Liver (tissue), 9 donors: ENCODE results near the gene TMEM119. TPM values are rescaled to one million over a fixed set of nuclear protein-coding genes. Genes with fewer than 3 reads are reported as not detected.

Source experiments
- DNase-seq: peaks from one replicate; pipeline ENCODE4 v3.0.0-alpha.2; 2017; ENCODE audit warnings: low spot score
- H3K27ac ChIP-seq, 2 donors: one replicate each; pipeline ENCODE4 v1.7.0; 2013; ENCODE audit warnings: inconsistent platforms in 2 of 2, low read length in 2 of 2, control low read depth in 1 of 2, low read depth in 1 of 2, mild to moderate bottlenecking in 1 of 2
- H3K27me3 ChIP-seq, 4 donors: one replicate each; pipeline versions ENCODE4 v1.6.1 to v1.7.0; 2013; ENCODE audit warnings: low read length in 3 of 4, inconsistent platforms in 1 of 4, mild to moderate bottlenecking in 1 of 4, moderate library complexity in 1 of 4; ENCODE audit not compliant: control insufficient read depth in 4 of 4, insufficient read depth in 4 of 4
- H3K36me3 ChIP-seq, 4 donors: one replicate each; pipeline versions ENCODE4 v1.6.1 to v1.7.0; 2013; ENCODE audit warnings: low read length in 3 of 4, mild to moderate bottlenecking in 3 of 4, low read depth in 1 of 4, moderate library complexity in 1 of 4; ENCODE audit not compliant: control insufficient read depth in 4 of 4, insufficient read depth in 3 of 4
- H3K4me1 ChIP-seq, 4 donors: one replicate each; pipeline versions ENCODE4 v1.6.1 to v1.7.0; 2013; ENCODE audit warnings: low read length in 3 of 4, mild to moderate bottlenecking in 3 of 4, moderate library complexity in 1 of 4; ENCODE audit not compliant: control insufficient read depth in 4 of 4, insufficient read depth in 4 of 4
- H3K4me3 ChIP-seq, 3 donors: one replicate each; pipeline versions ENCODE4 v1.6.1 to v1.7.0; 2013; ENCODE audit warnings: low read length in 3 of 3, control low read depth in 1 of 3, low read depth in 1 of 3, mild to moderate bottlenecking in 1 of 3
- H3K9ac ChIP-seq, 2 donors: one replicate each; pipeline ENCODE4 v1.7.0; 2013; ENCODE audit warnings: low read length in 2 of 2, mild to moderate bottlenecking in 2 of 2, moderate library complexity in 2 of 2, control low read depth in 1 of 2, low read depth in 1 of 2
- H3K9me3 ChIP-seq, 4 donors: one replicate each; pipeline versions ENCODE4 v1.6.1 to v1.7.0; 2013; ENCODE audit warnings: low read length in 3 of 4; ENCODE audit not compliant: control insufficient read depth in 4 of 4
- GABPA ChIP-seq, 2 donors: IDR thresholded peaks in 1 of 2; conservative IDR thresholded peaks in 1 of 2; 2 replicates each; pipeline ENCODE4 v1.6.1; 2016; ENCODE audit warnings: antibody characterized with exemption in 2 of 2, mild to moderate bottlenecking in 1 of 2, moderate library complexity in 1 of 2
- HNF4A ChIP-seq, 2 donors: conservative IDR thresholded peaks; 2 replicates each; pipeline ENCODE4 v1.6.1; 2016; ENCODE audit warnings: antibody characterized with exemption in 2 of 2, mild to moderate bottlenecking in 2 of 2
- HNF4G ChIP-seq: IDR thresholded peaks from 2 replicates; pipeline ENCODE4 v1.6.1; 2016; ENCODE audit warnings: antibody characterized with exemption
- JUND ChIP-seq, 2 donors: IDR thresholded peaks; 2 replicates each; pipeline ENCODE4 v1.6.1; 2016; ENCODE audit warnings: antibody characterized with exemption in 2 of 2
- SP1 ChIP-seq: IDR thresholded peaks from 2 replicates; pipeline ENCODE4 v1.6.1; 2018; ENCODE audit warnings: antibody characterized with exemption, mild to moderate bottlenecking
- YY1 ChIP-seq: IDR thresholded peaks from 2 replicates; pipeline ENCODE4 v1.6.1; 2016; ENCODE audit warnings: antibody characterized with exemption, mild to moderate bottlenecking
- WGBS: extraction: QIAGEN DNeasy Blood & Tissue Kit; methylation state at CpG from one replicate; pipeline ENCODE4 v1.1.7; 2013; 5-methylcytosine and 5-hydroxymethylcytosine counted together
- polyA plus RNA-seq, 2 donors: library from polyadenylated mRNA; stranded (reverse) in 1 of 2; unstranded in 1 of 2; fragments of 200-250 nt in 1 of 2; fragments of >200 nt in 1 of 2; fragmentation: Nextera tagmentation in 1 of 2; extraction: Ambion mirVana in 1 of 2; gene quantifications; one replicate each; pipeline versions ENCODE4 v1.2.1 to v1.2.3, GENCODE V29; 2013 to 2015
- total RNA-seq, 2 donors: library from RNA; depleted of rRNA; stranded (reverse); fragments of >200 nt; gene quantifications; one replicate each; pipeline ENCODE4 v1.2.3, GENCODE V29; 2014
- TF ChIP-seq, protein P1 (sequence below): IDR thresholded peaks from 2 replicates; pipeline ENCODE4 v1.6.1; 2016; ENCODE audit warnings: antibody characterized with exemption
- TF ChIP-seq, protein P2 (sequence below): IDR thresholded peaks from 2 replicates; pipeline ENCODE4 v1.6.1; 2016; ENCODE audit warnings: antibody characterized with exemption
- TF ChIP-seq, protein P3 (sequence below): IDR thresholded peaks from 2 replicates; pipeline ENCODE4 v1.6.1; 2016; ENCODE audit warnings: antibody characterized with exemption, mild to moderate bottlenecking
- donor health status: healthy.
- donor health status: healthy.
- donor health status: healthy.
- donor health status: healthy.
- donor health status: healthy.

TMEM119 gene
- total and polyA plus RNA-seq, 4 donors, result 0.14 to 2.6 (median 0.38) TPM

DNA sequence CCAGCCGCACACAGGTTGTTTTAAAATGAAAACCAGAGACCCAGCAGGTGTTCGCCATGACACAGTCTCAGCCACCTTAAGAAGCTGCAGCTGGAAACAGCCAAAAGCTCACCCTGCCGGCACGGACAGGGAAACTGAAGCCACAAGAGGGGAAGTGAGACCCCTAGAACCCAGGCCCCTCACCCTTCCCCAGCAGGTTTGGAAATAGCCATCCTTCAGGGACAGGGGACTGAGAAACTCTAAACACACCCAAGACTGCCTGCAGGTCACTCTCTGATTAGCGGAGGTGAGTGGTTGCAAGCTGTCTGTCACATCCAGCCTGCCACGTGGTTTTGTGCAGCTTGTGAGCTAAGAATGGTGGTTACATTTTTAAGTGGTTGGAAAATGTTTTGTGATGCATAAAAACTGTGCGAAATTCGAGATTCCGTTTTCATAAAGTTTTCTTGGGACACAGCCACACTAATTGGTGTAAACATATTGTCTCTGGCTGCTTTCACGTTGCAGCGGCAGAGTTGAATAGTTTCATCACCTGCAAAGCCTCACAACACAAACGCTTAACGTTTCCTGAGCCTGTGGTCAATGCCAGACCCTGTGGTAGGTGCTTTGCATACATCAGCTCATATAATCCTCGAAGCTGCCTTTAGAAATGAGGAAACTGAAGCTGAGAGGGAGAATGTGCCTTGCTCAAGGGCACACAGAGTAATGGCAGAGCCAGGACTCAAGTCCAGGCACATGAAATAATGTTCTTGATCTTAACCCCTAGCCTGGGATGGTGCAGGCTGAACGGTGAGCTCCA lies 37.5 kb upstream of the TMEM119 start:
- Histone ChIP-seq H3K9ac (no peak overlapping the region), H3K36me3 (no peaks in the 10 kb centered on the region), H3K4me1 (peaks cover 0 to 2% (median 0%) of the 10 kb centered on the region in 4 donors), H3K27me3 (peaks cover 0 to 2% (median 0%) of the 10 kb centered on the region in 4 donors), H3K27ac (peak overlapping the region; percentile 28 to 61), H3K4me3 (no peak overlapping the region), H3K9me3 (no peaks in the 10 kb centered on the region)
- TF ChIP-seq YY1 (no peak), HNF4G (no peak), HNF4A (conservative IDR thresholded peaks at IDR 0.05) (no peak)
- TF ChIP-seq, protein P1, sequence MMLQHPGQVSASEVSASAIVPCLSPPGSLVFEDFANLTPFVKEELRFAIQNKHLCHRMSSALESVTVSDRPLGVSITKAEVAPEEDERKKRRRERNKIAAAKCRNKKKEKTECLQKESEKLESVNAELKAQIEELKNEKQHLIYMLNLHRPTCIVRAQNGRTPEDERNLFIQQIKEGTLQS, result no peak
- no peak for DNase-seq
- WGBS, result 48% methylated on average over 15 of the region's 15 CpGs

DNA sequence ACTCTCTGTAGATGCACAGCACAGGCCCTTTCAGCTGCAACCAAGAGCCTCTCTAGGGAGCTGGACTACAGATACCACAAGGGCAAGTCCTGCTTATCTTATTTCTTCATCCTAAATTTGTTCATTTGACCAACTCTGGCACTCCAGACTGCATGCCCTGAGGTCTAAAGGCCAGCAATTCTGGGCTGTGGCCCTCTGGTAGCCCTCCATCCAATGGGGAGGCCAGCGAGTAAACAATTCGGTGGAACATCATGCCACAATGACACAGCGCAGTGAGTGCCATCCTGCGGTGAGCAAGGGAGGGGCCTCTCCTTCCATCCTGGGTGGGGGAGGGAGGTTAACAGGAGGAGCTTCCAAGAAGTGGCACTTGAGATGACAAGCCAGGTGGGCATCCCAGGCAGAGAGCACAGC lies 36.5 kb upstream of the TMEM119 start:
- peaks cover 0 to 2% (median 0%) of the 10 kb centered on the region in 4 donors for H3K4me1 ChIP-seq
- H3K36me3 ChIP-seq, result no peaks in the 10 kb centered on the region
- H3K9me3 ChIP-seq, result no peaks in the 10 kb centered on the region
- H3K9ac ChIP-seq, result peak overlapping the region in 1 of 2 donors; percentile 49
- WGBS, result 68% methylated on average over 4 of the region's 4 CpGs
- peak overlapping the region; percentile 45 to 51 for H3K27ac ChIP-seq
- TF ChIP-seq, protein P2, sequence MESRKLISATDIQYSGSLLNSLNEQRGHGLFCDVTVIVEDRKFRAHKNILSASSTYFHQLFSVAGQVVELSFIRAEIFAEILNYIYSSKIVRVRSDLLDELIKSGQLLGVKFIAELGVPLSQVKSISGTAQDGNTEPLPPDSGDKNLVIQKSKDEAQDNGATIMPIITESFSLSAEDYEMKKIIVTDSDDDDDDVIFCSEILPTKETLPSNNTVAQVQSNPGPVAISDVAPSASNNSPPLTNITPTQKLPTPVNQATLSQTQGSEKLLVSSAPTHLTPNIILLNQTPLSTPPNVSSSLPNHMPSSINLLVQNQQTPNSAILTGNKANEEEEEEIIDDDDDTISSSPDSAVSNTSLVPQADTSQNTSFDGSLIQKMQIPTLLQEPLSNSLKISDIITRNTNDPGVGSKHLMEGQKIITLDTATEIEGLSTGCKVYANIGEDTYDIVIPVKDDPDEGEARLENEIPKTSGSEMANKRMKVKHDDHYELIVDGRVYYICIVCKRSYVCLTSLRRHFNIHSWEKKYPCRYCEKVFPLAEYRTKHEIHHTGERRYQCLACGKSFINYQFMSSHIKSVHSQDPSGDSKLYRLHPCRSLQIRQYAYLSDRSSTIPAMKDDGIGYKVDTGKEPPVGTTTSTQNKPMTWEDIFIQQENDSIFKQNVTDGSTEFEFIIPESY, result no peak
- TF ChIP-seq JUND (IDR thresholded peaks at IDR 0.05), result no peak
- TF ChIP-seq, protein P3, sequence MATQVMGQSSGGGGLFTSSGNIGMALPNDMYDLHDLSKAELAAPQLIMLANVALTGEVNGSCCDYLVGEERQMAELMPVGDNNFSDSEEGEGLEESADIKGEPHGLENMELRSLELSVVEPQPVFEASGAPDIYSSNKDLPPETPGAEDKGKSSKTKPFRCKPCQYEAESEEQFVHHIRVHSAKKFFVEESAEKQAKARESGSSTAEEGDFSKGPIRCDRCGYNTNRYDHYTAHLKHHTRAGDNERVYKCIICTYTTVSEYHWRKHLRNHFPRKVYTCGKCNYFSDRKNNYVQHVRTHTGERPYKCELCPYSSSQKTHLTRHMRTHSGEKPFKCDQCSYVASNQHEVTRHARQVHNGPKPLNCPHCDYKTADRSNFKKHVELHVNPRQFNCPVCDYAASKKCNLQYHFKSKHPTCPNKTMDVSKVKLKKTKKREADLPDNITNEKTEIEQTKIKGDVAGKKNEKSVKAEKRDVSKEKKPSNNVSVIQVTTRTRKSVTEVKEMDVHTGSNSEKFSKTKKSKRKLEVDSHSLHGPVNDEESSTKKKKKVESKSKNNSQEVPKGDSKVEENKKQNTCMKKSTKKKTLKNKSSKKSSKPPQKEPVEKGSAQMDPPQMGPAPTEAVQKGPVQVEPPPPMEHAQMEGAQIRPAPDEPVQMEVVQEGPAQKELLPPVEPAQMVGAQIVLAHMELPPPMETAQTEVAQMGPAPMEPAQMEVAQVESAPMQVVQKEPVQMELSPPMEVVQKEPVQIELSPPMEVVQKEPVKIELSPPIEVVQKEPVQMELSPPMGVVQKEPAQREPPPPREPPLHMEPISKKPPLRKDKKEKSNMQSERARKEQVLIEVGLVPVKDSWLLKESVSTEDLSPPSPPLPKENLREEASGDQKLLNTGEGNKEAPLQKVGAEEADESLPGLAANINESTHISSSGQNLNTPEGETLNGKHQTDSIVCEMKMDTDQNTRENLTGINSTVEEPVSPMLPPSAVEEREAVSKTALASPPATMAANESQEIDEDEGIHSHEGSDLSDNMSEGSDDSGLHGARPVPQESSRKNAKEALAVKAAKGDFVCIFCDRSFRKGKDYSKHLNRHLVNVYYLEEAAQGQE, result no peak
- TF ChIP-seq, protein P1, result no peak
- TF ChIP-seq GABPA (IDR thresholded peaks at IDR 0.05 in 1 of 2, conservative IDR thresholded peaks at IDR 0.05 in 1 of 2), result no peak
- TF ChIP-seq HNF4G, result no peak
- TF ChIP-seq SP1, result no peak
- no peak for DNase-seq
- H3K27me3 ChIP-seq, result peaks cover 0 to 2% (median 0%) of the 10 kb centered on the region in 4 donors
- H3K4me3 ChIP-seq, result no peak overlapping the region
